Upper lobe of left lung (tissue), 4 donors: ENCODE measurements around the gene ACSS2.

Experiments used
- POLR2AphosphoS5 ChIP-seq, 2 donors: sonication (generic); formaldehyde crosslinking; IDR thresholded peaks; one replicate each; pipeline ENCODE4 v1.5.1; 2017; ENCODE audit warnings: antibody characterized with exemption in 2 of 2
- TF ChIP-seq, protein P1 (sequence below), 6 experiments: fragments of 450-650 bp in 4 of 6; fragments of 200-600 bp in 2 of 6; sonication (generic) in 2 of 6; IDR thresholded peaks; one replicate each; pipeline ENCODE4 v1.5.1; 2016 to 2019; ENCODE audit warnings: antibody characterized with exemption in 6 of 6

DNA sequence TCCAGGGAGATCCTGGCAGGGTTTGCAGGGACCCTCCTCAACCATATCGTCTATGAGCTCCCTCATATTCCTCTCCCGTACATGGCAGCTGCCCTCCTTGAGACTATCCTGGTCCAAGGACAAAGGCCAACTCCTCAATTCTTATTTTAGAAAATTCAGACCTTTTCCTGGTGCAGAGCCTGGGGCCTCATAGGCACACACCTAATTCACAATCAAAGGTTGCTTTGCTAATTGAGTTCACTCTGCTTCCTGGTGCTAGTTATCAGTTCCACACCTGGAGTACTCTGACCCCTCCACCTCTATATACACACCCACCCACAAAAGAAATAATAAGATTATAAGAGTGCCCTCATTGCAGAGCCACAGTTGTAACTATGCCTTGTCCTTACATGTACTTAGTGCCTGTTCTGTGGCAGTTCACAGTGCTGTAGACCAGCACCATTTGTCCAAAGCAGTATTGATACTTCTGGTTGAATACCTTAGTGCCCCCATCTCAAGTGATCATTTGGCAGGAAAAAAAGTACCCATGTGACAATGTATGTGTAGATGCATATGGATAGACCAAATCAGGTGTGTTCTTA lies 40.5 kb downstream of the ACSS2 start:
- TF ChIP-seq, protein P1, sequence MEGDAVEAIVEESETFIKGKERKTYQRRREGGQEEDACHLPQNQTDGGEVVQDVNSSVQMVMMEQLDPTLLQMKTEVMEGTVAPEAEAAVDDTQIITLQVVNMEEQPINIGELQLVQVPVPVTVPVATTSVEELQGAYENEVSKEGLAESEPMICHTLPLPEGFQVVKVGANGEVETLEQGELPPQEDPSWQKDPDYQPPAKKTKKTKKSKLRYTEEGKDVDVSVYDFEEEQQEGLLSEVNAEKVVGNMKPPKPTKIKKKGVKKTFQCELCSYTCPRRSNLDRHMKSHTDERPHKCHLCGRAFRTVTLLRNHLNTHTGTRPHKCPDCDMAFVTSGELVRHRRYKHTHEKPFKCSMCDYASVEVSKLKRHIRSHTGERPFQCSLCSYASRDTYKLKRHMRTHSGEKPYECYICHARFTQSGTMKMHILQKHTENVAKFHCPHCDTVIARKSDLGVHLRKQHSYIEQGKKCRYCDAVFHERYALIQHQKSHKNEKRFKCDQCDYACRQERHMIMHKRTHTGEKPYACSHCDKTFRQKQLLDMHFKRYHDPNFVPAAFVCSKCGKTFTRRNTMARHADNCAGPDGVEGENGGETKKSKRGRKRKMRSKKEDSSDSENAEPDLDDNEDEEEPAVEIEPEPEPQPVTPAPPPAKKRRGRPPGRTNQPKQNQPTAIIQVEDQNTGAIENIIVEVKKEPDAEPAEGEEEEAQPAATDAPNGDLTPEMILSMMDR (IDR thresholded peaks at IDR 0.05), result no peak
- TF ChIP-seq POLR2AphosphoS5 (IDR thresholded peaks at IDR 0.05), result no peak
